RPMI7951 (cell line): ENCODE measurements around the gene IFNA17. TPM values are rescaled to one million over a fixed set of nuclear protein-coding genes. Genes with fewer than 3 reads are reported as not detected.
"Not testable (repeated sequence)": the region's sequence is repeated elsewhere in the genome, so short reads cannot be mapped to it uniquely, and the experiment has no call there.

Source experiments
- DNase-seq: peaks from one replicate; pipeline ENCODE4 v3.0.0-alpha.2; 2012; ENCODE audit warnings: low read depth
- total RNA-seq: library from RNA; depleted of rRNA; stranded (reverse); fragments of >200 nt; shearing (Covaris generic); gene quantifications from 2 replicates; pipeline ENCODE4 v1.2.3, GENCODE V29; 2014; rRNA removed

Gene IFNA17
- total RNA-seq: not detected in 2 replicates

DNA sequence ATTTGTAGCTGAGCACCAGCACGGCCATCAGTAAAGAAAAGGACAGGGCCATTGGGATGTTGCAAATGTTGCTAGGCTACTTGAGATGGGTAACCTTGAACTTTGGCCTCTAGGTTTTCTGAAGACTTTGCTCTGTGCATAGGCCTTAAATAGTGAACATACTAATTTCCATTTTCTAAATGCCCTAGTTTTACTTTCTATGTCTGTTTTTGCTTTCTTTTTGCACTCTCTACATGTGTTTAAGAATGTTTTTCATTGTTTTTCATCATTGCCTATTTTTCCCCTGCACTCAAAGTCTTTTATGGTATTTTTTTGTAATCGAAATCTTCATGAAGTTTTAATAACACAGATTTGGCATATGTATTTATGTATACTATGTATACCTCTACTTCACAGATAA, at the start of gene IFNA17:
Gene IFNA17, minus strand, starts transcription at position 101 of the 400 bp plus-strand sequence. Its CDS starts 49 bp downstream, at position 52.
- DNase-seq: no peak

DNA sequence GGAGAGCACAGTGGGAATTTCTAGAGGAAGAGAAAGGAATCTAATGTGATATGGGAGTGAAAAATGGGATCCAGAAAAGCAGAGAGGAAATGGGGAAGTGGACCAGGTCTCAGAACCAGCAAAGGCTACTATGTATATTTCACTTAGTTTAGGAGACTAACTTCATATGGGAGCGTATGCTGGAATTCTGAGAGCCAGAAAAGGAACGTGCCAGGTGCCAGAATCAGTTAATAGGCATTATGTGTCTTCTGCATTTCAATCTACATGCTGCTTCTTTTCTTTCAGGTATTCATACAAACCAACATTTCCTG, 40.3 kb upstream of the IFNA17 start:
- DNase-seq: no peak

DNA sequence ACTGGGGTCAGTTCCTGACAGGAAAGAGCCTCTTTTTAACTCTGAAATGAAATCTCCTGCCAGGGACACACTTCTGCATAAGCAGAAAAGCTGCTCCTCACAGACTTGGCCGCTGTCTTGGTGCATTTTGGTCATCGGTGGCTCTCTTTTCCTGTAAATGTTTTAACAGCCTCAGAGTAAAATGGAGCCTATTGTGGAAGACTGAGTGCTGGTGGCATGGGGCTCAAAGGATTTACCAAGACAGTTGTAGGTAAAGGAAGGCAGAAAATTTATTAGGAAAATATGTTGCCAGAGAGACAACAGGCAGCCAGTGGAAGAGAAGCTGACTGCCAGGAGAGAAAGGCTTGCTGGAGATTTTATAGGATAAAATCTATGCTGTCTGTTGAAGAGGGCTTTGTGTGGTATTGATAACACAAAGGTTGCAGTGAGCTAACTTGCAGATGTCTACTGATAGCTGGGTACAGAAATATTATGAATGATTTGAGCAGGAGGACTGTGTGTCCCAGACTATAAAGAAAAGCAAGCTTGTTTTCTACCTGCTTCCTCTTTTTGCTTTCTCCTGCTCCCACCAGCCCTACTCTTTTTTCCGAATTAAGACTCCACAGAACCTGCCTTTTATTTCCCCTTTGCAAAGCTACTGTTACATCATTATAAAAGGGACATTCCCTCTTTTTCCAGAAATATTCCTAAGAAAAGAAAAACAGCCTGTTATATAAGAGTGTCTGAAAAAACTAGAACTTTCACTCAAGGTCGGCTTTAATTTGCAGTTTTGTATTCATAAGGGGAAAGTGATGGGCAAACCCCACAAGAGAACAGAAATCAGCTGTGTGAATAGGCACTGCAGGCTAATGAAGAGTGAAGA, 39.7 kb upstream of the IFNA17 start:
- no peak for DNase-seq

DNA sequence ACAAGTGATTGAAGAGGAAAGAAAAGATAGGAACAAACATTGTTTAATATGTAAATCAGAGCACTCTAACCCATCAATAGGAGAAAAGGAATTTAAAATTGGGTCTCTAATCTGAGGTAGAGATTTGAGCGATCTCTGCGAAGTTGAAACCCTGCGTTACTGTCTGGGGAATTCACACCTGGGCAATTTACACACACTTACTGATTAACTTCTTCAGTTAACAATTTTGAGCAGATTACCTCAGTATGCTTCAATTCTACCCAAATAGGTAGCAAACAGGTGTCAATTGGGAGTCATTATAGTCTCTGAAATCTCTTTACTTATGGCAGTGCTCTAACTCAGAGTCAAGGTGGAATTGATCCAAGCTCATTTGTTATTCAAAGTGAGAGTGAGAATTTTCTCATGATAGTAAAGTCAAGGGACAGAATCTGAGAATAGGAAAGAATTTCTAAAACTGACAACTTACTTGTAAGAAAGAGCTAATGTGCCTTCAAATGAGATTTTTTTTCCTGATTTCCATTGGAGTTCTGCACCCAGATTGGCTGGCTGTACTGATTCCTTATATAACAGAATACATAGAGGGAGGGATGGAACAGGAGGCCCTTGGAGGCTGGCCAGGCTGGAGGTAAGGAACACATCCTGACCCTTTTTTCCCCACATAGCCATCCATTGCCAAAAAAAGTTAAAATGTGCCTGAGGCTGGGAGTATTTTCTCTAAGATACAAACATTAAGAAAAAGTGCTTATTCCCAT, 38.9 kb upstream of the IFNA17 start:
- no peak for DNase-seq

DNA sequence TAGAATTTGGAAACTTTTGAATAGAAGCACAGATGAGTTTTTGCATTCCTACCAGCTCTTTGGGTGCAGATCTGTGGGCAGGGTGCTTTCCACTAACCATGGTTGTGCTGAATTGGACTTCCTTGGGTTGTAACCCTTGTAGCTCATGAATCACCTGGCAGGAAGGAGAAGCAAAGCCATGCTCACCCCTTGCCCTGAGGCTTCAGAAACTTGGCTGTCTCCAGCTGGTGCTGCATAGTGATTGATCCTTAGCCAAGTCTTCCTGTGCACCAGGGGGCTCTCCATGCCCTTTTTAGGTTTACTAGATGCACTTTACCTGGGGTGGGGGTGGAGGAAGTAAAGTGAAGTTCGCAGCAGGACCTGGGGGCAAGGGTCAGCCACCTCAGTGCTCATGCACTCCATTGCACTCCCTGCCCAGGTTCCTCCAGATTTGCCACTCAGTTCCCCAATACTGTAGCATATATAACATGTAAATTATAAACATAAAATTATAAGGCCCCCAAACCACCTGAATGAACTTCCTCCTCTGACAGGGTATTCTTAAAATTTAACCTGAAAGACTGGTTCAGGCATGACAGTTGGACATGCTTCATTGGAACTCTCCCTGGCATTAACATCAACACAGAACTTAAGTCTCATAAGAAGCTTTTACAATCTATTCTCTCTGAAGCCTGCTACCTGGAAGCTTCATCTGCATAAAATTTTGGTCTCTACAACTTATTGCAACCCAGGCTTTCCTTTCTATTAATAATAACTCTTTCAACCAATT, 37.6 kb upstream of the IFNA17 start:
- no peak for DNase-seq

DNA sequence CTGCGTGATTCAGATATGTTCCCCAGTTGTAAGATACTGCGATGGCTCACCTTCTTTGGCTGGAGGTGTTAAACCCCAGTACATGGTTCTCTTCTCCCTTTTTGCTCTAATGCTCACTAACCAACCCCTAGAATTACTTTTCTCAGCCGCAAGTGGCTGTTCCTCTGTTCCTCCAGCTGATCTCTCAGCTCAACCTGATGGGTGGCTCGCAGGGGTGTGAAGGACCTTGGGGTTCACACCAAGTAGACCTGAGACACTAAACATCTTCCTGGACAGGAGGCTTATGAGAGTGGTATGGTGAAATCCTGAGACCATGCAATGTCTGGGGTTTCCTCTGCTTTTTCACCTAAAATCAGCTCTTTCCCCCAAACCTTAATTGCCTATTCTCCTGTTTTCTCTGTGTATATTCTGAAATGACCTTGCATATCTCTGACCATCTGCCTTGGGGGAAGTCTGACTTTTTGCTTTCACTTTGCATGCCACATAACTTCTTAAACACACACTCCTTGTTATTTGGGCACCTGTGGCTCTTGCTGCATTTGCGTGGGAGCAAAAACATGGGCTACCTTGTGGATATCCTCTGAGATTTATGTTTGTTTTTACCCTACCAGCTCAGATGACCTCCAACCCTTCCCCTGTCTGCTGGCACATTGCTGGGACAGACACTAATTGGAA, 27.7 kb upstream of the IFNA17 start:
- peak; percentile 2 for DNase-seq

DNA sequence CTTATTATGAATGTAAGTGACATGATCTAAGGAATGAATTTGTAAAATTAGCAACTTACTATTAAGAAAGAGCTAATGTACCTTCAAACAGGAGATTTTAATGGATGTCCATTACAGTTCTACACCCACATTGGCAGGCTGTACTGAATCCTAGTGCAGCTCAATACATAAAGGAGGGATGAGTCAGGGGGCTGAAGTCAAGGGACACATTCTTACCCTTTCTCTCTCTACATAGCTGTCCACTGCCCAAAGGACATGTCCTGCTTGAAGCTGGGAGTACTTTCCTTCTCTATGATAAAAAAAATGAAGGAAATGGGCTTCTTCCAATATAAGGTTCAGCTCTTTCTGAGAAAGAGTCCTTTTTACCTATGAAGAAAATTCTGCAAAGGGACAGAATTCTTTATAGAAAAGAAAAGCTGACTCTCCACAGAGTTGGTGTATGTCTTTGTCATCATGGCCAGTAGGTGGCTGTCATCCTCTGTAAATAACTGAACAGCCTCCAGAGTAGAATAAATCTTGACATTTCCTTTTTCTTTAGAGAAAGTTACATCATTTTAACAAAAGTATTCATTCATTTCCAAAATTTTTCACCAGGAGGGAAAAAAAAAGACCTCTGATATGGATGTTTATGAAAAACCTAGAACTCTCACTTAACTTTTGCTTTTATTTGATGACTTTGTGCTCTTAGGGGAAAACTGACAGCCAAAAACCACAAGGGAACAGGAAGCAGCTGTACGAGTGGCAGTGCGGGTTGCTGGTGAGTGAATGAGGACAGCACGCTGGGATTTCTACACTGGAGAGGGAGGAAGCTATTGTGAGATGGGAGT, 24.9 kb upstream of the IFNA17 start:
- peak; percentile 38 for DNase-seq

DNA sequence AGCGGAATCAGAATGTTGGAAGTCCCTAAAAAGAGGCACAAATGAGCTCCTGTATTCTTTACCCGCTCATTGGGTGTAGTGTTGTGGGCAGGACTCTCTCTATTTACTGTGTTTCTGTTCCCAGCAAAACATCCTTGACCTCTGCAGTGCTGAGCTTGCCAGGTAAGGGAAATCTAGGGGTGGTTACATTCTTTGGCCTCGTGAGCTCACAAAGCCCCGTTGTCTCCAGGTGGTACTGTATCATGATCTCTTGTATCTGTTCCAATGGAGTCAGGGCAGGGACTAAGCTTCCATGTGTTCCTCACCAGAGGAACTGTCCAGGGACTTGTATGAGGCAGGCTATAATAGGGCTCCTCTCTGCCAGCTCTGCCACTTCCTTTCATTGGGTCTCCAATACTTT, 23.6 kb upstream of the IFNA17 start:
- DNase-seq: no peak

DNA sequence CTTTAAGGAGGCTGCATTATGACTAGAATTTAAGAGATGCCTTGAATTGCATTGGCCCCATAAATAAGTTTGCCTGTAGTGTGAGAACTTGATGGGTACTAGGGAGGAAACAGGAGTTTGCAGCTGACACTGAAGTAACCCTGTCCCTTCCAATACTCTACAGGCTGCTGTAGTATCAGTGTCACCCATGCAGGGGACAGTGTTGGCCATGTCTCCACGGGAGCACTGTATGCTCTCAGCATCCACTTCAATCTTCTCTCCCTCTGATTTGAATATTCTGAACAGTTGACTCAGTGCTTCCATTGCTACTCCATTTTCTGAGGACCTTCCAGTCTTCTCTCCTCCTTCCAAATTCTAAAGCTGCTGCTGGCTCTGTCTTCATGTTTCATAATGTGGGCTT, 23.2 kb upstream of the IFNA17 start:
- no peak for DNase-seq

DNA sequence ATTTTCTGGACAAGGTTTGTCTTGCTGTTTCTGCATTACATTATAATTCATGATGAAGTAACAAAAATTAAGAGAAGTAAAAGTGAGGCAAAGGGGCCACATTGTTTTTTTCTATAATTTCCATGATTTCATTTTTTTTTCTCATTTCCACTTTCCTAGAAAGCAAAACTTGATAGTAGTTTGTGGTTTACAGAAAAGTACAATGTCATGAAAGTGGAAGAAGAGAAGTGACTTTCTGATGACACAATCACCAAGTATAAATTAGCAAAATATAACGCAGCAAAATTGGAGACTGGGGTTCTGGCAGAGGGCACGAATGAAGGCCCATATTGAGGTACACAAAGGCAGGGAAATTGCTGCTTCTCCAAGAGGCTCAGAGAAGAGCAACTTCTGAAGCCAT, 16.8 kb upstream of the IFNA17 start:
- DNase-seq: no peak

DNA sequence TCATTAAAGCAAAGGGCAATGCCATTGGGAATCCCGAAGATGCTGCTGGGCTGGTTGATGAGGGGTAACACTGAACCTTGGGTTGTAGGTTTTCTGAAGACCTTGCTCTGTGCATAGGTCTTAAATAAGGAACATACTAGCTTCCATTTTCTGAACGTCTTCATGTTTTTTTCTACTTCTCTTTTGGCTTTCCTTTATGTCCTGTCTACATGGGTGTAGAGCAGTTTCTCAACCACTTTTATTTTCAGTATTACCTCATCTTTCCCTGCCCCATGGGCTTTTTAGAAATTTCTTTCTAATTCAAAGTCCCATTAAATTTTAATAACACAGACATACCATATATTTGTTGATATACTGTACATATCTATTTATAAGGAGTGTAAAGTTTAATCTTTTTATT, 11.9 kb upstream of the IFNA17 start, which contains the start of gene IFNA14:
Gene IFNA14, minus strand, starts transcription at position 95 of the 400 bp plus-strand sequence. Its CDS starts 70 bp downstream, at position 25.
- no peak for DNase-seq

DNA sequence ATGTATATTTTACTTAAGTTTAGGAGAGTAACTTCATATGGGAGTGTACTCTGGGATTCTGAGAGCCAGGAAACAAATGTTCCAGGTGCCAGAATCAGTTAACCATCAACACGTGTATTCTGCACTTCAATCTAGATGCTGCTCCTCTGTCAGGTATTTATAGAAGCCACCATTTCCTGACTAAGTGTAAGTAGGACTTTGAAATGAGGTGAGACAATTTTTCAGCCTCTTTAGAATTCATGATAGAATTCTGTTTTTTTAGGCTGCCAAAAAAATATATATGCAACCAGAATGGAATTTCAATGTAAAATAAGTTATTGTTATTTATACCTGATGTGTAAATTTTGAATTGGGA, 8.3 kb upstream of the IFNA17 start:
- not testable (repeated sequence) for DNase-seq

DNA sequence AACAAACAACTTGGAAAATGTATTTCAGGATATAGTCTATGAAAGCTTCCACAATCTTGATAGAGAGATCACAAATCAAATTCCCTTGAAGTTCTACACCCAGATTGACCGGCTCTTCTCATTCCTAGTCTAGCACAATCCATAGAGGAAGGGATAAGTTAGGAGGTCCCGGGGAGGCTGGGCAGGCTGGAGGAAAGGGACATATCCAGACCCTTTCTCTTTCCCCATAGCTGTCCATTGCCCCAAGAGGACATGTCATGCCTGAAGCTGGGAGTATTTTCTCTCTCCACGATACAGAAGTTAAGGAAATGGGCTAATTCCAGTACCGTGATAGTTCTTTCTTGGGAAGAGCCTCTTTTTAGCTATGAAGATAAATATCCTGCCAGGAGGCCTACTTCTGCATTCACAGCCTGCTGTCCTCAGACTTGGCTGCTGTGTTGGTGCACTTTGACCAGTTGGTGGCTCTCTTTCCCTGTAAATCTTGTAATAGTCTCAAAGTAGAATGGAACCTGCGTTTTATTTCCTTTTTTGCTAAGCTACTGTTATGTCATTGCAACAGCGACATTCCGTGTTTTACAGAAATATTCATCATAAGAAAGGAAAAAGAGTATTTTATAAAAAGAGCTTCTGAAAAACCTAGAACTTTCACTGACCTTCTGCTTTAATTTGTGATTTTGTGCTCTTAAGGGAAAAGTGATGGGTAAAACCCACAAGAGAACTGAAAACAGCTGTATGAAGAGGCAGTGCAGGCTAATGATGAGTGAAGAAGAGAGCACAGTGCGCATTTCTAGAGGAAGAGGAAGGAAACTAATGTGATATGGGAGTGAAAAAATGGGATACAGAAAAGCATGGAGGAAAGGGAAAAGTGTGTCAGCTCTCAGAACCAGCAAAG, 7.7 kb upstream of the IFNA17 start:
- DNase-seq: peak; percentile 45

DNA sequence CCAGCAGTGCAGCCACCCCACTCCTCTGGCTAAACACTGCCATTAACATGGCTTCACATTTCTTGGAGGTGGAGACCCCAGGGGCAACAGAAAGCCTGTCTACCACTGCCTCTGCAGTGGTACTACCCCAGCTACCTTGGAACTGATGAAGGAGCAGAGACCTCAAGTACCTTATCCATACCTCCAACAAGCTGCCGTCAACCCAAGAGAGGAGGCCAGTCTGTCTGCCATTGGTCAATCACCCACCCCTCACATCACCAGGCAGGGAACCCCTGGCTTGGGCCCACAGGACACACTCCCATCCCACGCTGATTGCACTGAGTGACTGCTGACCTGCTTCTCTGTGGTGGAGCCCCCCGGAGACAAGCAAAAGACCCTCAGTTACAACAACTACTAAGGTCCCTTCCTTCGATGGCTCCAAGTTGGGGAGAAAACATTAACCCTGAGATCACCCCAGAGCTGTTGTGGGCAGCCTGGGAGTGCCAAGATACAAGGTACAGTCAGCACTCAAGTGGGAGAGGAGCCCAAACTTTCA, 6.2 kb upstream of the IFNA17 start:
- no peak for DNase-seq

DNA sequence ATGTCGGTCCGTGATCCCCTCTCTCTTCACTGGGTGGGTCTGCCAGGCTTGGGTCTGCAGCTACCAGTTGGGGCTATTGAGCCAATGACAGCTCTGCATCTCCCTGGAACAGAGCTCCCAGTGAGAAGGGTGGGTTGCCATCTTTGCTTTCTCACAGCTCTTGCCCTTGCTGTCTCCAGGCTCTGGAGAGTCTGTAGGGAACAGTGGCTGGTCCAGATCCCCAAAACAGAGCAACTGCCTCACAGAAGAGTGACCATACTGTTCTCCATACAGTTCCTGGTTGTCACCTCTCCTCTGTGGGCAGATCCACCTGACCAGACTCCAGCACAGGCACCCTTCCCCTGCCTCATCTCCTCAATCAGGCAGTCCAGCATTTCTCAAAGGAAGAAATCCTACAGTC, 5.2 kb upstream of the IFNA17 start:
- DNase-seq: no peak

DNA sequence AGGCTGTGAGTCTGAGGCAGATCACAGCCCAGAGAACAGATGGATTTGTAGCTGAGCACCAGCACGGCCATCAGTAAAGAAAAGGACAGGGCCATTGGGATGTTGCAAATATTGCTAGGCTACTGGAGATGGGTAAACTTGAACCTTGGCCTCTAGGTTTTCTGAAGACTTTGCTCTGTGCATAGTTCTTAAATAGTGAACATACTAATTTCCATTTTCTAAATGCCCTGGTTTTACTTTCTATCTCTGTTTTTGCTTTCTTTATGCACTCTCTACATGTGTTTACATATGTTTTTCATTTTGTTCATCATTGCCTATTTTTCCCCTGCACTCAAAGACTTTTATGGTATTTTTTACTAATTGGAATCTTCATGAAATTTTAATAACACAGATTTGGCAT, 10.8 kb downstream of the IFNA17 start, which contains the start of gene IFNA16:
Gene IFNA16, minus strand, starts transcription at position 101 of the 400 bp plus-strand sequence. Its CDS starts 6 bp downstream, at position 95.
- not testable (repeated sequence) for DNase-seq

DNA sequence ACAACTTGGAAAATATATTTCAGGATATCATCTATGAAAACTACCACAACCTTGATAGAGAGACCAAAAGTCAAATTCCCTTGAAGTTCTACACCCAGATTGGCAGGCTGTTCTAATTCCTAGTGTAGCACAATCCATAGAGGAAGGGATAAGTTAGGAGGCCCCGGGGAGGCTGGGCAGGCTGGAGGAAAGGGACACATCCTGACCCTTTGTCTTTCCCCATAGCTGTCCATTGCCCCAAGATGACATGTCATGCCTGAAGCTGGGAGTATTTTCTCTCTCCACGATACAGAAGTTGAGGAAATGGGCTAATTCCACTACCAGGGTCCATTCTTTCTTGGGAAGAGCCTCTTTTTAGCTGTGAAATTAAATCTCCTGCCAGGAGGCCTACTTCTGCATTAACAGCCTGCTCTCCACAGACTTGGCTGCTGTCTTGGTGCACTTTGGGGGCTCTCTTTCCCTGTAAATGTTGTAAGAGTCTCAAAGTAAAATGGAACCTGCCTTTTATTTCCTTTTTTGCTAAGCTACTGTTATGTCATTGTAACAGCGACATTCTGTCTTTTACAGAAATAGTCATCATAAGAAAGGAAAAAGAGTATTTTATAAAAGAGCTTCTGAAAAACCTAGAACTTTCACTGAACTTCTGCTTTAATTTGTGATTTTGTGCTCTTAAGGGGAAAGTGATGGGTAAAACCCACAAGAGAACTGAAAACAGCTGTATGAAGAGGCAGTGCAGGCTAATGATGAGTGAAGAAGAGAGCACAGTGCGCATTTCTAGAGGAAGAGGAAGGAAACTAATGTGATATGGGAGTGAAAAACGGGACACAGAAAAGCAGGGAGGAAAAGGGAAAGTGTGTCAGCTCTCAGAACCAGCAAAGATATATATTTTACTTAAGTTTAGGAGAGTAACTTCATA, 14.4 kb downstream of the IFNA17 start:
- peak; percentile 2 for DNase-seq

DNA sequence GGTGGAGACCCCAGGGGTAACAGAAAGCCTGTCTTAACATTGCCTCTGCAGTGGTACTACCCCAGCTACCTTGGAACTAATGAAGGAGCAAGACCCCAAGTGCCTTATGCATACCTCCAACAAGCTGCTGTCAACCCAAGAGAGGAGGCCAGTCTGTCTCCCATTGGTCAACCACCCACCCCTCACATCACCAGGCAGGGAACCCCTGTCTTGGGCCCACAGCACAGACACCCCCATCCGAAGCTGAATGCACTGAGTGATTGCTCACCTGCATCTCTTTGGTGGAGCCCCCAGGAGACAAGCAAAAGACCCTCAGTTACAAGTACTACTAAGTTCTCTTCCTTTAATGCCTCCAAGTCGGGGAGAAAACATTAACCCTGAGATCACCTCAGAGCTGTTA, 15.9 kb downstream of the IFNA17 start:
- DNase-seq: not testable (repeated sequence)
